RWPE1 (cell line): ENCODE data around the gene MUC5B.
A peak's percentile ranks its signal among the peaks of the same experiment; 100 is the strongest.
"Not testable (repeated sequence)": the region's sequence is repeated elsewhere in the genome, so short reads cannot be mapped to it uniquely, and the experiment has no call there.

ENCODE experiments used
- CTCF ChIA-PET: fragments of 350-600 bp; sonication (Branson Sonifier 250); formaldehyde crosslinking; extraction: SDS; loops from one replicate; lab custom pipeline; 2021; lab: Yijun Ruan, JAX
- POLR2A ChIA-PET: fragments of 400-600 bp; formaldehyde crosslinking; extraction: SDS; loops from one replicate; lab custom pipeline; 2020; ENCODE audit warnings: antibody characterized with exemption; ENCODE audit not compliant: low non-redundant PET; lab: Yijun Ruan, JAX
- DNase-seq: peaks from one replicate; pipeline ENCODE4 v3.0.0; 2012; ENCODE audit warnings: low spot score
- H3K27ac ChIP-seq: fragments of 450-650 bp; 2 replicates; pipeline ENCODE4 v1.5.1; 2017
- CTCF ChIP-seq: fragments of 450-650 bp; conservative IDR thresholded peaks from 2 replicates; pipeline ENCODE4 v1.5.1; 2017; ENCODE audit warnings: low read depth, mild to moderate bottlenecking

Gene MUC5B

DNA sequence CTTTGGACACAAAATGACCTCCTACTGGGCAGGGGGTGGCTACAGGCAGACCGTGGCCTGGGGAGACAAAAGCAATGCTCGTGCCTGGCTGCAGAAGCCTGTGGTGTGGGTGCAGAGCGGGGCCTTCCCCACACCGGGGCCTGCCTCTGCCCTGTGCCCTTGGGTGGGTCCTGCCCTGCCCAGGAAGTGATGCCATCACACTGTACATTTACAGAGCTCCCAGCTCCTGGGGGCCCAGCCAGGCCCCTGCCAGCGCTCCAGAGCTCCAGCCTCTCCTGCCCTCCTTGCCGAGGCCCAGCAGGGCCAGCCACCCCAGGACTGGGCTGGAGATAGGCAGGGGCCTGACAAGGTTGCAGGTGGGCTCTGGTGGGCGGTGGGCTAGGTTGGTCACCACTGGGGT lies 40.1 kb downstream of the MUC5B start:
- CTCF ChIA-PET, result no interaction called here
- TF ChIP-seq CTCF, result no peak
- DNase-seq, result peak; percentile 6
- POLR2A ChIA-PET, result interaction anchor here (0.7 kb wide), 1 partner anchor 9 kb away, joined by 3 read pairs; no protein-coding TSS in a partner anchor
- peak overlapping the region; percentile 86 for H3K27ac ChIP-seq

DNA sequence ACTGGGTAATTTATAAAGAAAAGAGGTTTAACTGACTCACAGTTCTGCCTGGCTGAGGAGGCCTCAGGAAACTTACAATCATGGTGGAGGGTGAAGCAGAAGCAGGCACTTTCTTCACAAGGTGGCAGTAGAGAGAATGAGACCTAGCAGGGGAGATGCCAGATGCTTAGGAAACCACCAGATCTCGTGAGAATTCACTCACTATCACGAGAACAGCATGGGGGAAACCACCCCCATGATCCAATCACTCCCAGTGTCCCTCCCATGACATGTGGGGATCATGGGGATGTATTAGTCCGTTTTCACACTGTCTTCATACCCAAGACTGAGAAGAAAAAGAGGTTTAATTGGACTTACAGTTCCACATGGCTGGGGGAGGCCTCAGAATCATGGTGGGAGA lies 41.6 kb downstream of the MUC5B start:
- POLR2A ChIA-PET, CTCF ChIA-PET, H3K27ac ChIP-seq: not testable (repeated sequence)
- TF ChIP-seq CTCF, result peak; percentile 53
- DNase-seq, result peak; percentile 47

DNA sequence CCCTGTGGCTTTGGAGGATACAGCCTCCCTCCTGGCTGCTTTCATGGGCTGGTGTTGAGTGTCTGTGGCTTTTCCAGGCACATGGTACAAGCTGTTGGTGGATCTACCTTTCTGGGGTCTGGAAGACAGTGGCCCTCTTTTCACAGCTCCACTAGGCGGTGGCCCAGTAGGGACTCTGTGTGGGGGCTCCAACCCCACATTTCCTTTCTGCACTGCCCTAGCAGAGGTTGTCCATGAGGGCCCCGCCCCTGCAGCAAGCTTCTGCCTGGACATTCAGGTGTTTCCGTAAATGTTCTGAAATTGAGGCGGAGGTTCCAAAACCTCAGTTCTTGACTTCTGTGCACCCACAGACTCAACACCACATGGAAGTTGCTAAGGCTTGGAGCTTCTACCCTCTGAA lies 42.6 kb downstream of the MUC5B start:
- not testable (repeated sequence) for H3K27ac ChIP-seq, DNase-seq
- CTCF ChIA-PET, result interaction anchor here (0.6 kb wide), 1 partner anchor 420 kb away, joined by 4 read pairs; no protein-coding TSS in a partner anchor
- POLR2A ChIA-PET, result interaction anchor here (0.6 kb wide), 1 partner anchor 528 kb away, joined by 5 read pairs; no protein-coding TSS in a partner anchor

- H3K27ac ChIP-seq, CTCF ChIA-PET, DNase-seq, POLR2A ChIA-PET: not testable (repeated sequence)
Measured at GRCh38 chr11:1266976-1267375, 44.1 kb downstream of the MUC5B start.

DNA sequence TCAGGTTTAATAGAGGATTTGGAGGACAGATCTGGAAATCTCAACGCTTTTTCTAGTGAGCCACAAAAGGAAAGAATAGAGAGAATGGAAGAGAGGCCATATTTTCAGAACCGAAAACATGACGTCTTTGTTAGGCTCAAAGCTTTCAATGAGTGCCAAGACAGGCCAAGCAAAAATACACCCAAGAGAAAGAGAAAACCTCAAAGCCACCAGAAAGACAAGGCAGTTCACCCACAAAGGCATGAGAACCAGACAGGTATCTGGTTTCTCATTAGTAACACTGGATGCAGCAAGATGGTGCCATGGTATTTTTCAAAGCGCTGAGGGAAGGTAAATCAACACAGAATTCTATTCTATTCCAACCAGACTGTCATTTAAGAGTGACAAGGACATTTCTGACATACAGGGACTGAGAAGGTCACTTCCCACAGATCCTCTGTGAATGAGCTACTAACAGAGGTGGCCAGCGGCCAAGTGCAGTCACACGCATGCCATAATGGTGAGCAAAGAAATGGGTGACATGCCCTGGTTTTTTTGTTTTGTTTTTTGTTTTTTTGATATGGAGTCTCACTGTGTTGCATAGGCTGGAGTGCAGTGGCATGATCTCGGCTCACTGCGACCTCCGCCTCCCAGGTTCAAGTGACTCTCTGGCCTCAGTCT lies 44.7 kb downstream of the MUC5B start:
- no peak for DNase-seq
- no peak for TF ChIP-seq CTCF
- no peak overlapping the region for H3K27ac ChIP-seq
- CTCF ChIA-PET, result no interaction called here
- POLR2A ChIA-PET, result no interaction called here

- no peak for DNase-seq
- H3K27ac ChIP-seq, result no peak overlapping the region
- ChIA-PET CTCF (no interaction called here), POLR2A (no interaction called here)
- TF ChIP-seq CTCF, result no peak
Measured at GRCh38 chr11:1269957-1270356, 47.1 kb downstream of the MUC5B start.

GRCh38 chr11:1270476-1270875 lies 47.6 kb downstream of the MUC5B start:
- POLR2A ChIA-PET, result no interaction called here
- CTCF ChIA-PET, result no interaction called here
- no peak overlapping the region for H3K27ac ChIP-seq
- no peak for TF ChIP-seq CTCF
- no peak for DNase-seq
